ENCODE measurements around the gene RABAC1.

Gene RABAC1

DNA sequence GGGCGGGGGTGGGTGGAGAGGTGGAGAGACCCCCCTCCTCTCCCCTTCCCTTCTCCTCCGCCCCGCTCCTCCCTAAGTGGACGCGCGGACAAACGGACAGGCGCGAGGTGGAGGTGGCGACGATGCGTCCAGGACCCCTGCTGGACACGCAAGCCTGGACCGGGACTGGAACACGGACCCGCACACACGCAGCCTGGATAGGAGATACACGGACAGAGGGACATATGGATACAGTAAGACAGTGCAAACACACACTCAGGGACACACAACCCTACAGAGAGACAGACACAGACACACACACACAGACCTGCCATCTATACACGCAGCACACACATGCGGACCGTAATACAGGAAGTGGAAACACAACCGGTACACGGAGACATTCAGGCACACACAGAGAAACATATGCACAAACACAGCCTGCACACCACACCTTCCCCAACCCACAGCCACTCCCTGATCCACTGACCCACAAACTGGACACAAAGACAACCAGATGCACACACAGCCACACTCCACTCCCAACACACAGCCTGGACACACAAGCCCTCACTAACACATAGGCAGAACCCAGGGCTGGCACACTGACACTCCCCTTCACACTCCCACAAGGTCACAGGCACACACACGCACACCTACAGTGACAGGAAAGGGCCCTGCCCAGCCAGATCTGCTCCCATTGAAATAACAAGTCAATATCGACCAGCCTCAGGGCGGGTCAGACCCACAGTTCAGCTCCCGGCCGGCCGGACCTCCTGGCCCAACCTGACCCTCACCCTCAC, 30.2 kb downstream of the RABAC1 start:
- DNase-seq (ENCODE audit: low spot score) = peak; percentile 55

DNA sequence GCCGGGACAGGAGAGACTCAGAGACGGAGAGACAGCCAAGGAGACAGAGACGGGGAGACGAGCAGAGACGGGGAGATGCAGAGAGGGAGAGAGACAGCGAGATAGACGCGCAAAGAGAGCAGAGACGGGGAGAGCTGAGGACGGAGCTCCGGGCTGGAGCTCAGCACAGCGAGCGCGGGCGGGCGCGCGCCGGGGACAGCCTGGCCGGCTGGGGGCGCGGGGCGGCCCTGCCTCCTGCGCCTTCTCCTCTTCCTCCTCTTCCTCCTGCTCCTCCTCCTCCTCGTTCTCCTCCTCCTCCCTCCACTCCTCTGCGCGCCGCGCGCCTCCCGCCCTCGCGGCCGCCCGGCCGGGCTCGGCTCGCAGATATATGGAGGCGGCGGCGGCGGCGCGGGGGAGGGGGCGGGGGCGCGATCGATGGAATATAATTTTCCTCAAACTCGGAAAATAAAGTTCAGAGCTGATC, 30.9 kb downstream of the RABAC1 start, which contains the start of gene ERFL:
TSS of gene ERFL (minus strand) at position 229 of the 463 bp plus-strand sequence. CDS start 15,530 bp downstream, outside the sequence.
- DNase-seq (ENCODE audit: low spot score) = no peak

DNA sequence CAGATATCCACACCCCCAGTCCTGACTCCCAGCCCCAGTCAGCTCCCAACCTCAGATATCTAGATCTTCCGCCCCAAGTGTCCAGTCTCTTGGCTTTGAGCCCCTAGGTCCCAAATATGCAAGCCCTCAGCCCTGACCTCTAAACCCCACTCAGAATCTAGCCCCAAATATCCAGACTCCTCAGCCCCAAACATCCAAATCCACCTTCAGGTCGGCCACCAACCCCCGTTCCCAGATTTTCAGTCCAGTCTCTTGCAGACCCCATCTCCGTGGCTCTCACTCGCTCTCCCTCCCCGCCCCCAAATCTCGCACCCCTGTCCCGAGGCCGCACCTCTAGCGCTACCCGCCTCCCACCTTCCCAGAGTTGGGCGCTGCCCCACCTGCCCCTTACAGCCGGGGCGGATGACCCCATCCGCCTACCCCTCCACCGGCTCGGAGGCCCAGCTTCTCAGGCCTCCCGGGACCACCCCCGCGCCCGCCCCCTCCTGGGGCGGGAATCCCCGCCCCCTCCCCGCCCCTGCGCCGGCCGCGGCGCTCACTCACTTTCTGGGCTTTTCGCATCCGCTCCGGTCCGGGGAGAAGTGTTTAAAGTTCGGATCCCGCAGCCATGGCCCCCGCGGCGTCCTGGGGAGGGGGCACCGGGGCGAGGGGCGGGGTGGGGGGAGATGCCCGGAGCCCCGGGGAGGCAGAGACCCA, 31.5 kb downstream of the RABAC1 start:
- peak; percentile 68 for DNase-seq (ENCODE audit: low spot score)

DNA sequence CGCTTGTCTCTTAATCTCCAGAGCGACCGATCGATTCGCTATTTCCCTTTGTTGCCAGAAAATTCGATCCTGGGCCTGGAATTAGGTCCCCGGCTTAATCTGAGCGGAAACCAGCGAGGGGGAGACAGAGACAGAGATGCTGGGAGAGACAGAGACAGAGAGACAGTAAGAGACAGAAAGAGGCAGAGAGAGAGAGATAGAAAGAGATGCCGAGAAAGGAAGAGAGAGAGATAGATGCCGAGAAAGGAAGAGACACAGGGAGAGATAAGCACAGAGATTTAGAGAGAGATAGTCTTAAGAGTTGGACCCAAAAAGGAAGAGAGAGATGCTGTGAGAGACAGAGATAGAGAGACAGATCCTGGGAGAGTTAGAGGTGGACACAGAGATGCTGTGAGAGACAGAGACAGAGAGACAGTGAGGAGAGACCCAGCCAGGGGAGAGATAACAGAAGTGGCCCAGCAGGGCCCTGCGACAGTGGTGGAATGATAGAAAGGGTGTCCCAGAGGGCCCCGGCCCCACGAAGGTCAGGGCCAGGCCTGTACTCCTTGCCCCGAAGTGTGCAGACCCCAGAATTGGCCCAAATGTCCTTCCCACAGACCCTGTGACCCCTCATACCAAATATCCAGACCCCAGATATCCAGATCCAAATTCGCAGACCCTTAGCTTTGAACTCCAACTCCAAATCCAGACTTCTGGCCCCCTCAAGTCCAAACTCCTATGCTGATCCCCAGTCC, 32.2 kb downstream of the RABAC1 start:
- DNase-seq (ENCODE audit: low spot score) = no peak

DNA sequence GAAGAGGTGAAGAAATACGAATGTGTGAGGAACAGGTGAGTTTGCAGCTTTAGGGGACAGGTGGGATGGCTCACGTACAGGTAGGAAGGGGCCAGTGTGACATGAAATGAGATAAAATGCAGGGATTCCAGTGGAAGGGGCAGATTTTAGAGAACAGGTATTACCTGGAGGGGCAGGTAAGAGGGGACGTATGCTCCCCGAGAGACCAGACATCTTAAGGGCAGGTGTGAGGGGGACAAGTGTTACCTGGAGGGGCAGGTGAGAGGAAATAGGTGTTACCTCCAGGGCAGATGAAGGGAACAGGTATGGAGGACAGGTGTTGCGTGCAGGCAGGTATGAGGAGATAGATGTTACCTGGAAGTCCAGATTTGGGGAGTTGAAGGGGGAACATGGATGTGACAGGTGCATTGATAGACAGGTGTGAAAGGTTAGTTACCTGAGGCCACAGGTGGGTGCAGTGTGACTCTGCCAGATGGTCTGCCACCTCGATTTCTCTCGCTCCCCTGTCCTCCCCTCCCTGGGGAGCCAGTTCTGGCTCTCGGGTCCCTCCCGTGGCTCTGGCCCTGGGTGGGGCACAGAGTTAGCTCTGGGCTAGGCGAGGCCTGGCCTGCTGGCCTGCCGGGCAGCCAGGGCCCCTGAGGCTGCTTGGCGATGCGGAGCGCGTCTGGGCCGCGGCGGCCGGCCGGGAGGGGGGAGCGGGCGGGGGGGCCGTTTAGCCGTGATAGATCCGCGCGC, 32.9 kb downstream of the RABAC1 start:
- no peak for DNase-seq (ENCODE audit: low spot score)

DNA sequence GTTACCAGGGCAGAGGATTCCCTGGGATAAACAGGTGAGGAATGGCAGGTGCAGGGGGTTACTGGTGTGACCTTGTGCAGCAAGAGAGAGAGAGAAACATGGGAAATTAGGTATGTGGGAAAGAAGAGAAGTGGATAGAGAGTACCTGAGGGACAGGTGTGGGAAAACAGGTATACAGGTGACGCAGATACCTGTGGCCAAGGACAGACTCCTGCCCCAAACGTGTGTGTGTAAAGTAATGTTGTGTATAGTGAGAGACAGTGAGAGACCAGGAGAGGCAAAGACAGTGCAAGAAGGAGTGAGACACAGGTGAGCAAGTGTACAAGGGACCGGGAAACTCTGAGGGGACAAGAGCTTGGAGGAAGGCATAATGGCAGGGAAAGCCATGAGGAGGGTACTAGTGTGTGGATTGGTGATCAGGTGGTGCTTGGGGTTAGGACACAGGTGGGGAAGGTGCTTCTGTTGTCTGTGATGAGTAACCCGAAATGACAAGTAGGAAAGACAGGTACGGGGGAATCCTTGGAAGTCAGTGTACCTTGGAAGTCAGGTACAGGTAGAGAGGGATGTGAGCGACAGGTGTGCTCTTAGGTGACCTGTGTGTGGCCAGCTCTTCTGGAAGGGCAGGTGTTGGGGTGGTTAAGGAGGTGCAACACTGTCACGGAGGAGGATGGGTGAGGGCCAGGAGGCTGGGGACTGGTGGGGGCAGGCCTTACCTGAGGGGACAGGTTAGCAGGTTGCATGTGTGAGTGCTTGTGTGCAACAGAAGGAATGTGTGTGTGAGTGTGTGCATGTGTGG, 33.7 kb downstream of the RABAC1 start:
- no peak for DNase-seq (ENCODE audit: low spot score)

DNA sequence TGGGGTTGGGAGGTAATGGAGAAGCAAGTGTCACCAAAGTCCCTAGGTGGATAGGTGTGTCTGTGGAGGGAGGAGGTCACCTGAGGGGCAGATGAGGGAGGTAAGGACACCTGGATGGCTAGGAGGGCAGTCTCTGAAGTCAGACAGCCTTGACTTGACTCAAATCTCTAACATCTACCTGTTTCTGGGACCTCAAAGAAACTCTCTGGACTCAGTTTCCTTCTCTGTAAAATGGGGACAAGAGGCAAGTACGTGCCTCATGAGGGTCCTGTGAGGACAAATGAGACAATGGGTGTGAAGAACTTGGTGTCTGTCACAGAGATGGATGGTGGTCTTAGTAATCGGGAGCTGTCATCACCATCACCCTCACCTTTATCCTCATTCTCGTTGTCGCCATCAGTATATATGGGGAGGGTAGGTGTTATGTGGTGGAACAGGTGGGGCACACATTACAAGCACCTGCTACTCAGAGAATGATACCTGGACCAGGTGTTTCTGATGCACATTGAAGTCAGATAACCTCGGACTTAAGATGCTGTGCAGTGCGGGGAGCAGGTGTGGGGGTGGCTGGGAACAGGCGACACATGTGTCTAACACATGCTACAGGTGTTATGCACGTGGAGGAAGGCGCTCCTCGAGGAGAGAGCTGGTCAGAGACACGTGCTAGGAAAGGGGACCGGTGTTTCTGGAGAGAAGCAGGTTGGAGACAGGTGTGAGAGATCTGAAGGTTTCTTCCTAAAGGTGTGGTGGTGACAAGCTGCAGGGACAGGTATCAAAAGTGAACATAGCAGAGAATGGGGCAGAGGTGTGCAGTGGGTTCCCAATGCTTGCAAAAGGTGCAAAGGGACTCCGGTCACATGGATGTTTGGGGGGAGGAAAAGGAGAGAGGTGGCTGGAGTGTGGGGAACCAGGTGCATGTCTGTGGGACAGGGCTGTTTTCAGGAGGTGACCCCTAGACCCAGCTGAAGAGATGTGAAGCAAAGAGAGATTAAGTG, 34.7 kb downstream of the RABAC1 start:
- no peak for DNase-seq (ENCODE audit: low spot score)

DNA sequence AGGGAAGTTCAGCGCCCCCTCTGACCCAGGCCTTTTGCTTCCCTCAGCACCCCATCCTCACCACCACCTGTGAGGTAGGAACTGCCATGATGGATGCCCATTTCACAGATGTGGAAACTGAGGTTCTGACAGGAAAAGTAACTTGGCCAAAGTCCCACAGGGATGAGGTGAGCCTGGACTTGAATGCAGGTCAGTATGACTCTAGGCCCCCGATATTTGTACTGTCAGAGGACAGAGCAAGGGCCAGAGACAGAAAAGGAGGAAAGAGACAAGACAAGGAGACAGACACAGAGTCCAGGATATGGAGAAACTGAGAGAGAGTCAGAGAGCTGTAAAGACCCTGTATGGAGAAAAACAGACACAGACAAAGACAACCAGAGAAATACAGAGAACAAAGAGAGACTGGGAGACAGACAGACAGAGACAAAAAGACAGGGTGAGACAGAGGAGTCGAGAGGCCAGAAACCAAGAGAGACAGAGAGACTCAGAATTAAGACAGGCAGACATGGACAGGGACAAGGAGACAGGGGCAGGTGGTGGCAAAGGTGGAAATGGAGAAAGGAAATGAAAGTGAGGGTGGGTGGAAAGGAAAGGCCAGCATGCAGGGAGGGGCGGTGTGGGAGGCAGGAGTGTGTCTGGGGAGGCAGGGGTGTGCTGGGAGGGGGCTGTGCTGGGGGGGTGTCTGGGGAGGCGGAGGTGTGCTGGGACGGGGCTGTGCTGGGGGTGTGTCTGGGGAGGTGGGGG, 35.9 kb downstream of the RABAC1 start:
- no peak for DNase-seq (ENCODE audit: low spot score)

DNA sequence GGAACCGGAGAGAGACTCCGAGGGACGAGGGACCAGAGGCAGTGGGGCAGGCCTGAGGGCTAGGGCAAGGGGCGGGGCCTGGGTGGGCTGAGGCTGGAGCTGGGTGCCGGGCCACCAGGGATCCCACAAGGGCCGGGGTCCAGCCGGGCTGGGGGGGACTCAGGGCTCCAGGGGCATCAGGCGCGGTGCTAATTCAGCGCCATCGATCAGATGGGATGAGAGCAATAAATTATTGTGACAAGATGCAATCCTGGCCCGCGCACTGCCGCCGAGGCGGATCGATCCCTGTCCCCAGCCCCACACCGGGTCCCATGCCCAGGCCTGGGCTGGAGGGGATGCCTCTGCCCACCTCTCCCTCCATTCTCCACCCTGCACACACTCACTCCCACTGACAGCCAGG, 36.5 kb downstream of the RABAC1 start:
- no peak for DNase-seq (ENCODE audit: low spot score)

DNA sequence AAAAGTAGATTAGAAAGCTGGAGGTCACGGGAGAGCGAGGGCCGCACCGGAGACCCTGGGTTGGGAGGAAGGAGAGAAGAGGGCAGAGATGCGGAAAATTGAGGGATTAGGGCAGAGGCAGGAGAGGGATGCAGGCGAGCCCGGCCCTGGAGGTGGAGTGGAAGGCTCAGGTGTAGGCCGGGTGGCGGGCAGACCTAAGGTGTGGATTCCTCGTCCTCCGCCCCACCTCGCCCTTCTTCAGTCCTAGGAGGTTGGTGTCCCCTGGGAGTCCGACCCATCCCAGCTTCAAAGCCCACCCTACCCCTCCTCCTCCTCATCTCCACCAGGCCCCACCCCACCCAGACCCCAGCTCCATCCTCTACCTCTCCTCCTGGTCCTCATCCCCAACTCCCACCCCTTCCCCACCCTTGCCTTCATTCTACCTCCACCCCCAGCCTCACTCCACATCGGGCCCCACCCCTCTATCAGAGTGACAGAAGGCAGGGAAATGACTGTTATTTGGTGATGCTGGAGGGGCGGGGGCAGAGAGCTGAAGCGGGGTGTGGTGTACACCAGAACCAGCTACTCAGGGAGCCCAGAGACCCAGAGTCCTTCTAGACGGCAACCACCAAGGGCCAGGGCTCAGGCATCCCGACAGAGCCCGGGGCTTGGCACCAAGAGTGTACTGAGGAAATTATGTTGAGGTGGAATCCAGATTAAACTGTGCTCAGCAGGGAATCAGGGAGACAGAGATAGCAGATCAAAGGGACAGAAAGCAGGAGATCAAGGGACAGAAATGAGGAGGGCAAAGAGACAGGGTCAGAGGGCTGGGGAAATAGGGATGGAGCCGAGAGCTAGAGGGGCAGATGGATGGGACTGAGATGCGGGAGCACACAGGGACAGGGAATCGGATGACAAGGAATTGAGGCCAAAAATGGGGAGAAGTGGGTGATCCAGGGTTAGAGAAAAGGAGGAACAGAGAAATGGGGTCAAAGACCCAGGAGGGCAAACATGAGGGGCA, 37.2 kb downstream of the RABAC1 start:
- no peak for DNase-seq (ENCODE audit: low spot score)

DNA sequence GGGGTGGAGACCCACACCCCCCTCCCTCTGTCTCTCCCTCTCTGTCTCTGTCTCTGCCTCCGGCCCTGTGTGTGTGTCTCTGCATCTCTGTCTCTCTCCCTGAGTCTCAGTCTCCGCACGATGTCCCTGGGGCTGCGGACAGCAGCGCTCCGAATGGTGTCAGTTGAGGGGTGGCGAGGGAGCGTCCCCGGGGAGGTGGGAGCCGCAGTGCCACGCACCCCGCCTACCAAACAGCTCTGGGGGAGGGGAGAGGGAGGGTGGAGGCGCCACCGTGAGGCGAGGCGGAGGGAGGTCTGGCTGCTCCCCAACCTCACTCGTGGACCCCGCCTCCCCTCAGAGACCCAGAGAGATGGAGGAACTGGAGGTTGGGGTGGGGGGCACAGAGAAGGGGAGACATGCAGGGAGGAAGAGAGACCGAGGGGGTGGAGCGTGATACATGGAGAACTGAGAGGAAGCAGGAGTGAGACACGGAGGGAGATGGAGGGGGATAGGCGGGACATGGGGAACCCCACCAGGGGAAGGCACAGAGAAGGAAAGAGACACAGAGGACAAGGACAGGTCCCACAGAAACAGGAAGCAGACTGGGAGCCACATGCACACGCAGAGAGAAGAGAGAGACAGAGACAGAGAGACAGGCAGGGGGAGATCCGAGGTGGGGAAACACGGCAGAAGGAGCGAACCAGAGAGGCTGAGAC, 38.1 kb downstream of the RABAC1 start:
- no peak for DNase-seq (ENCODE audit: low spot score)

DNA sequence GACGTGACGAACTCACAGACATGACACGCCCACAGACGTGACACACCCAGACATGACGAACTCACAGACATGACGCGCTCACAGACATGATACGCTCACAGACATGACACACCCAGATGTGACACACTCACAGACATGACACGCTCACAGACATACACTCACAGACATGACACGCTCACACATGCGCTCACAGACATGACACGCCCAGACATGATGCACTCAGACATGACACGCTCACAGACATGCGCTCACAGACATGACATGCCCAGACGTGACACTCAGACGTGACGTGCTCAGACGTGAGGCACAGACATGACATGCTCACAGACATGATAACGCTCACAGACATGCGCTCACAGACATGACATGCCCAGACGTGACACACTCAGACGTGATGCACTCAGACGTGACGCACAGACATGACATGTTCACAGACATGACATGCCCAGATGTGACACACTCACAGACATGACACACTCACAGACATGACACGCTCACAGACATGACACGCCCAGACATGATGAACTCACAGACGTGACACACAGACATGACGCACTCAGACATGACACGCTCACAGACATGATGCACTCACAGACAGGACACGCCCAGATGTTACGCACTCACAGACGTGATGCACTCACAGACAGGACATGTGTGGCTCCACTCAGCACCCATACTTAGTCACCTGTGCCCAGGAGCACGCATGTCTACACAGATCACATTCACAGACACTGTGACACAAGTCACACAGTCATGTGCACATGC, 39.0 kb downstream of the RABAC1 start:
- DNase-seq (ENCODE audit: low spot score) = no peak

DNA sequence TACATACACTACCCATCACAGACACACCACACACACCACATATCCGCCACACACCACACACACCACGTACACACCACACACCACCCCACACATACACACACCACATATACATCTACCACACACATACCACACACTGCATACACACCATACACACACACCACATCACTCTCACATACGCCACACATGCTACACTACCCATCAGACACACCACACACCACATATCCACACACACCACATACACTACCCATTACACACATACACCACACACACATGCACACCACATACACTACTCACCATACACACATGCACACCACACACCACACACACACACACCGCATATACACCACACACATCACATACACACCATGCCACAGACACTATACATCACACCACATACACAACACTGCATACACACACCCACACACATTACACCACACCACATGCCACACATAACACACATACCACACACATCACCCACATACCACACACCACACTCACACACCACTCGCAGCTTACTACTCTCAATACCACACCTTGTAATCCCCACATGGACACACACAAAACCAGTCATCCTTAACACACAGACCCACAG, 40.4 kb downstream of the RABAC1 start:
- no peak for DNase-seq (ENCODE audit: low spot score)

DNA sequence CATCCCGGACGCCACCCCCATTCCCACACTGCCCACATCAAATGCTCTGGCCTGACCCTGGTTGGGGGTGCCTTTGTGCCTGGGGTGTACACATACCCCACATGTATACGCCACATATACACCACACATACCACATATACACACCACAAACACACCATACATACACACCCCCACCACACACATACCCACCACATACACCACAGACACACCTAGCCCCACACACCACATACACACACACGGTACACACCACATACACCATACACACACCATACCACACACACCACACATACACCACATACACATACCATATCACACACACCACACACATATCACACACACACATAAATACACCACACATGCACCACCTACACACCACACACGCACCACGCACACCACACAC, 41.0 kb downstream of the RABAC1 start:
- DNase-seq (ENCODE audit: low spot score) = no peak

DNA sequence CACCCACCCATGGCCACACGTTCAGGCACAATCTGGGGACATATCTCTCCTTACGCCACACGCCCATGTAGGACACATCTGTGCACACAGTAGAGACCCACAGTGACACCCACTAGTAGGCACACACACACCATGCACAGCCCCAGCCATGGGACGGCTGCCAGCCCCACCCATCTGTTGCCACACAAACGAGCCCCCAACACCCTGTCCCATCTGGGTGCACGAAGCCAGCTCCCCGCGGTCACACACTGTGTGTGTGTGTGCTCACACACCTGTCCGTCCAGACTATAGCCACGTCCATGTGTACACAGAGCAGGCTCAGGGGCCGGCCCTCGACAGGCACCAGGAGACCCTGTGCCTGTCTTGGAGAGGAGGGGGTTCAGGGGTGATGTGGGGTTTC, 41.4 kb downstream of the RABAC1 start:
- no peak for DNase-seq (ENCODE audit: low spot score)

DNA sequence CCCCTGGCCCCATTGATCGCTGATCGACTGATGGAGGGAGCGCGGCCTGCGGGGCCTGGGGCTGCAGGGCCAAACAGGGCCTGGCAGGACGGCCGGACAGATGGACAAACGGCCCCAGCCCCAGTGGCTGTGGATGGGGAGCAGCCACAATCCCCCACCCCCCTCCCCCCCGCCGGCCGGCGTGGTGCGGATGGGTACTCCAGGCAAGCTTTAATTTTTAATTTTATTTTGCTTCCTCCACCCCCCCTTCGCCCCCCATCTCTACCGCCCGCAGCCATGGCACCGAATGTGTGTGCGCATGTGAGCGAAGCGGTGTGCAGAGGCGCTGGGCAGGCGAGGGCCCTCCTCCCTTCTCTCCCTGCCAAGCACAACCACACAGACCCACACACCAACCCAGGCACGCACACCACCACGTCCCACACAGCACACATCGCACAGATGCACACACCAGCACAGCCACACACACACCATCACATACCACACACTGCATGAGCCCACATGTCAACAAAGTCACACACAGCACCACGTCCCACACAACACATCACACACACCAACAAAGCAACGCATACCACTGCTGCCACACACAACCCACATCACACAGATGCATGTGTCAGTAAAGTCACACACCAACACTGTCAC, 43.2 kb downstream of the RABAC1 start:
- no peak for DNase-seq (ENCODE audit: low spot score)
